Astrocyte of the hippocampus (primary cell): ENCODE data around the gene CKB.
A peak's percentile ranks its signal among the peaks of the same experiment; 100 is the strongest.
"Not testable (repeated sequence)": the region's sequence is repeated elsewhere in the genome, so short reads cannot be mapped to it uniquely, and the experiment has no call there.

Experiments
- DNase-seq: peaks from one replicate; pipeline ENCODE4 v3.0.0; 2011; ENCODE audit warnings: low read depth, low spot score

The CKB gene

GRCh38 chr14:103512180-103512579, 10.4 kb downstream of the CKB start:
- not testable (repeated sequence) for DNase-seq

GRCh38 chr14:103510724-103511693, 11.6 kb downstream of the CKB start:
- no peak for DNase-seq

DNA sequence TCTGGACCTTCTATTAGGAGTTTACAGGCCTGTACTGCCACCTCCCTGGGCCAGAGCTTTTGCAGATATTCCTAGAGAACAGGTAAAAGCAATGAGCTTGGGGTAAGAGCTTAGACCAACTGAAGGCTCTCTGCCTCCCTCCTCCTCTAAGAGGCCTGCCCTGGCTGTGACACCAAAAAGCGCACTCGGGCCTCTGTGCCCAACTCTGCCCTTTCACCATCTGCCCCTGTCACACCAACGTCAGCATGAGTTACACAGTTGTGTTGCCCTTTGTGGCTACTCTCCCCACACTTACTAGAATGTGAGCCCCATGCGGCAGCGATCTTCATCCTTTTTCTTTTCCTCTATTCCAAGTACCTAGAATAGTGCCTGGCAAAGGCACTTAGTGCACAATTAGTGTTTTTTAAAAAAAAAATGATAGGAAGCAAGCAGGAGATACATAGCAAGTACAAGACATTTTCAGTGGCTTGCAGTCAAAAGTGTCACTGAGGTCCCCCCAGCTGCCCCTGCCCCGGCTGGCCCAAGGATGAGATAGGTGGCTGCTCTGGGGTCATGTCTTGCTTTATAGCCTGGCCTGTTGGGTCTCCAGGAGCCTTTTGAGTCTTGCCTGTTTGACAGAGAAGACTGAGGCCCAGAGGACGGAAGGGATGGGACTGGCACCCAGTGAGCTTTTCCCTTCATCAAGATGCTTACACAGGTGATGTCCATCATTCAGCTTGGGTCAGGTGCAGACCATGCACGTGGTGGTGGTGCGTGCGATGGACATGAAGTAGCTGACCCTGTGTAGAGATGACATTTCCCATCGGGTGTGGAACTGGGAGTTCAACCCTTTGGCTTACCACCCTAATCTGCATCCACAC, 12.5 kb downstream of the CKB start:
- DNase-seq = no peak

GRCh38 chr14:103508521-103509329, 13.9 kb downstream of the CKB start:
- DNase-seq = no peak

DNA sequence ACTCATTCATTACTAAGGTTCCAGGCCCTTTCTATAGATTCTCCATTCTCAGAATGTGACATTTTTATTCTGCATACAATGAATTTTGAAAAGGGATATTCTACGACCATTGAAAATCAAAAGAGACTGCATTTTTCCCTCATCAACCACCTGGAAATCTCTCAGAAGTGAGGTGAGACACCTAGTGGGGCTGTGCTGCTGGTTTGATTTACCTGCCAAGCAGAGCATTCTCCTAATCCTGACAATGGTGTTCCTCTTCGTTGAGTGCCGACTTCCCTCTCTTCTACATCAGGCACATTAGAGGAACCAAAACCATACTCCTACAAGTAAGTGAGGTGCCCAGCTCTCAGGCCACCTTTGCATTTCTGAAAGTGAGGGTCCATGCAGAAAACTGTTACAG, 14.9 kb downstream of the CKB start:
- no peak for DNase-seq

DNA sequence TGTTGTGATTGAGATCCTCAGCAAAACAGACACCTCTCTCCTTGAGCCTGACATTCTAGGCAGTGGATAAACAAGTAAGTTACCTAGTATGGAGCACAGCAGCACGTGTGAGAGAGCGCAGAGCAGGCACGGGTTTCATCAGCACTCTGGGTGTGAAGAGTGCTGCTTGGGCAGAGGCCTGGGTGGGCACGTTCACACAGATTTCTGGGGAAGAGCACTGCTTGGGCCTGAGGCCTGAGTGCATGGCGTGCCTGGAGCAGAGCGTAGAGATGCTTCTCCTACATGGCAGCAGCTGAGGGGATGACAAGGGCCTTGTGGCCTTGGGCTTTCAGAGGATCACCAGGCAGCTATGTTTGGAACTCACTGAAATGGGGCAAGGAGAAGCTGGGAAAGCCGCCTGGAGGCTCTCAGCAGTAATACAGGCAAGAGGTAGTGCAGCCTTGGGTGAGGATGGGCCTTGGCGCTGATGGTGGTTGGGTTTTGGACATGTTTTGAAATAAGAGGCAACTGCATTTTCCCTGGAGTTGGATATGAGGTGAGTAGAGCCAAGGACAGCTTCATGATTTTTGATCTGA, 17.6 kb downstream of the CKB start:
- DNase-seq = no peak

DNA sequence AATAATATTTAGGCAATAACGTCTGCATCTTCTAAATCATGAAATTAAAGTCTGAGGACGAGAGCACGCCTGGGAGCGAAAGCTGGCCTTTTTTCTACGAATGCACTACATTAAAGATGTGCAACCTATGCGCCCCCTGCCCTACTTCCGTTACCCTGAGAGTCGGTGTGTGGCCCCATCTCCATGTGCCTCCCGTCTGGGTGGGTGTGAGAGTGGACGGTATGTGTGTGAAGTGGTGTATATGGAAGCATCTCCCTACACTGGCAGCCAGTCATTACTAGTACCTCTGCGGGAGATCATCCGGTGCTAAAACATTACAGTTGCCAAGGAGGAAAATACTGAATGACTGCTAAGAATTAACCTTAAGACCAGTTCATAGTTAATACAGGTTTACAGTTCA, 19.3 kb downstream of the CKB start:
- no peak for DNase-seq

DNA sequence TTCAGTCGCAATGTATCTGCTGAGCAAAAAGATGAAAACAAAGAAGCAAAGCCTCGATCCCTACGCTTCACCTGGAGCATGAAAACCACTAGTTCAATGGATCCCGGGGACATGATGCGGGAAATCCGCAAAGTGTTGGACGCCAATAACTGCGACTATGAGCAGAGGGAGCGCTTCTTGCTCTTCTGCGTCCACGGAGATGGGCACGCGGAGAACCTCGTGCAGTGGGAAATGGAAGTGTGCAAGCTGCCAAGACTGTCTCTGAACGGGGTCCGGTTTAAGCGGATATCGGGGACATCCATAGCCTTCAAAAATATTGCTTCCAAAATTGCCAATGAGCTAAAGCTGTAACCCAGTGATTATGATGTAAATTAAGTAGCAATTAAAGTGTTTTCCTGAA, 19.8 kb downstream of the CKB start:
- no peak for DNase-seq

GRCh38 chr14:103501921-103502669, 20.5 kb downstream of the CKB start:
- DNase-seq = peak; percentile 60

DNA sequence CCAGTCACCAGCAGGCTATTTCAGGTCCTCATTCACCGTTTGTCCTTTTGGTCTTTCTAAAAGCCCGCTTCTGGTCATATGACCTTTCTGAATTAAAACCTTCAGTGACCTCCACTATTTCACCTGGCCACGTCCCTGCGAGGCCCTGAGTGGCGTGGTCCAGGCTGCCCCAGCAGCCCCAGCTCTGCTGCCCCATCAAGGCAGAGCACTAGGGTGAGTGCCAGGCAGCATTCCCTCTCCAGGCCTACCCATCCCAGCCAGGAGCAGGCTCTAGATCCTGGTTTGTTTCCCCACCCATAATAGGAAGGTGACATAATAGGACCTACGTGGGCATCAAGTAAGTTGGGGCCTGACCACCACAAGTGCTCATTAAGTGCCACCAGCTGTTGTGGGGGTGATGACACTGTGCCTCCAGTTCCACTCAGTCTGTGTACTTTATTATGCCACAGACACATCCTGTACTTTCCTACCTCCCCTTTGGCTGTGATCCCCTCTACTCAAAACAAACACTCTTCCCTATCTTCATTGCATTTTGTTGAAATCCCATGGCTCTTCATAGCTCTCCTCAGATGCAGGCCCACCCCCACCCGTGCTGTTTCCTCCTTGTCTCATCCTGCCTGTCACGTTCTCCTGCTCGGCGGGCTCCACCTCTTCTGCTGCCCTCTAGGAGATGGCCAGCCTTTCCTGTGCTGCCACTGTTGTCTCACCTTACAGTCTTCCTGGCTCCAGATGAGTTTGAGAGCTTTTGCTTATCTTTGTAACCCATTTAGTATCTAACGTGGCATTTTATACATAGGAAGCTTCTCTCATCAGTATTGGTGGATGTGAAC, 21.4 kb downstream of the CKB start:
- no peak for DNase-seq

DNA sequence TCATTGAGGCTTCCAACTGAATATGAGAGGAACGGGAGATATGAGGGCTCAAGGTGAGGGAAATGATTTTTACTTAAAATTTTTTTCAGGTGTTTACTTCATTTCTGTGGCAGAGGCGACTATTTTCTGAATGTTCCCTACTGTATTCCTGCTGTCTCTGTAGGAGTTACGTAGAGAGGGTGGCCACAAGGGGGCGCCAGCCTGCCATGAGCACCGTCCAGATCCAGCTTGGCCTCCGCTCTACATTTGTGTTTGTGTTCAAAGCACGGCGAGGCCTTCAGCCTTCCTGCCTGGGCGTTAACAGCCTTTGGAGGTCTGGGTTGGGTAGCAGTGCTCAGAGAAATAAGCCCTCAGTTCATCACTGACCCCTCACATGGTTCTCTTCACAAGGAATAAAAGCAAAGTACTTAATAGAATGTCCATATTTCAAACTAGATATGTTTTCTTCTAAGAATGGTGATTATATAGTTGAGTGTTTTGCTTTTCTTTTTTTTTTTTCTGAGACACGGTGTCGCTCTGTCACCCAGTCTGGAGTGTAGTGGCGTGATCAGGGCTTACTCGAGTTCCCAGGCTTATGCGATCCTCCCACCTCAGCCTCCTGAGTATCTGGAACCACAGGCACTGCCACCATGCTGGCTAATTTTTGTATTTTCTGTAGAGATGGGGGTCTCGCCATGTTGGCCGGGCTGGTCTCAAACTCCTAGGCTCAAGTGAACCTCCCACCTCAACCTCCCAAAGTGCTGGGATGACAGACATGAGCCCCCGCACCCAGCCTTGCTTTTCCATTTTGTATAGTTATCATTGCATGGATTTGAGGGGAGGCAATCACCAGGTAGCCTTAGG, 22.3 kb downstream of the CKB start:
- peak; percentile 95 for DNase-seq

DNA sequence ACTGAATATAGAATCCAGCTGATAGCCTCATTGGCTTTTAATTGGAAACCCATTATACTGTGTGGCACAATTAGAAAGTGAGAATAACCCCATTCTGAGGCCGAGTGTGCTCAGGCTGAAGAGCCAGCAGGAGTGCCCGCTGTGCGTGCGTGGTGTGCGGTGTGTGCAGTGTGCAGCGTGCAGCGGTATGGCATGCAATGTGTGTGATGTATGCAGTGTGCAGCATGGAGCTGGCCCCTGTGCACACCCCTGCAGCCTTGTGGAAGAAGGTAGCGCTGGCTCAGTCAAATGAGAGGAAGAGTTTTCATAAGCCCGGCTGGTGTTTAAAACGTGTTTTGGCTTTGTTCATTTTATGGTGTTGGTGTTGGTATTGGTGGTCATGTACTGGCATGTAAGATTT, 22.9 kb downstream of the CKB start:
- no peak for DNase-seq

DNA sequence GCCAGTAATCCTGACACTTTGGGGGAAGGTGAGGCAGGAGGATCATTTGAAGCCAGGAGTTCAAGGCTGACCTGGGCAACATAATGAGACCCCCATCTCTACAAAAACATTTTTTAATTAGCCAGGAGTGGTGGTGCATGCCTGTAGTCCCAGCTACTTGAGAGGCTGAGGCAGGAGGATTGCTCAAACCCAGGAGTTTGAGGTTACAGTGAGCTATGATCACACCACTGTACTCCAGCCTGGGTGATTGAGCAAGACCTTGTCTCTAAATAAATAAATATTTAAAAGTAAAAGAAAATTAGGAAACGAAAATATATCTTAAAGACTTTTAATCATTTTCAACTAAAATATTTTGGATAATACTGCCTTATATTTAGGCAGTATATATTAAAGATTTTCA, 25.9 kb downstream of the CKB start:
- DNase-seq = no peak

DNA sequence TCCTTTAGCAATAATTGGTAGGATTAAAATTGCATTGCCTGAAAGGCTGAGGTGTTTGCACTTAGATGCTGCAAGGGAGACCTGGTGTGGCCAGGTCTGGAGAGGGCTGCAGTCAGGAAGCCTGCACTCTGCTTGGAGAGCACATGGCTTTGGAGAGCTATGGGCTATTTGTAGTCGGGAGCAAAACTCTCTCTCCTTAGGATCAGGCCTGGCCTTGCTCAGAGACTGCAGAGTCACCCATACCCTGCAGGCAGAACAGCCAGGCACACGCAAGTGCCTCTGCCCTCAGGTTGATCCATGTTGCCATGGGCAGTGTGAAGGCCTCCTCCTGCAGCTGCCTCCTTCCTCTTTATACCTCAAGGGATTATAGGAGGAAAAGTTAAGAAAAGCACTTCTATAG, 26.8 kb downstream of the CKB start:
- no peak for DNase-seq

- no peak for DNase-seq
Measured at GRCh38 chr14:103492156-103492925, 30.3 kb downstream of the CKB start.

DNA sequence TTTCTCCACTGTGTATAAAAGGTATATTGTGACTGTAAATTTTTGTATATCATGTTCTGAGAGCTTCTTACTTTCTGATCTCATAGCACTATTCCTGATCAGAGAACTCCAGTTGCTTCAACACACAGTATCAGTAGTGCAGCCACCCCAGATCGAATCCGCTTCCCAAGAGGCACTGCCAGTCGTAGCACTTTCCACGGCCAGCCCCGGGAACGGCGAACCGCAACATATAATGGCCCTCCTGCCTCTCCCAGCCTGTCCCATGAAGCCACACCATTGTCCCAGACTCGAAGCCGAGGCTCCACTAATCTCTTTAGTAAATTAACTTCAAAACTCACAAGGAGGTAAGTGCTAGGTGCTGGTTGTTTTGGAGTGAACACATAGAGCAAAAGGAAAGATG, 30.9 kb downstream of the CKB start:
- DNase-seq = no peak

- DNase-seq = no peak
Measured at GRCh38 chr14:103489621-103490020, 33.0 kb downstream of the CKB start.

DNA sequence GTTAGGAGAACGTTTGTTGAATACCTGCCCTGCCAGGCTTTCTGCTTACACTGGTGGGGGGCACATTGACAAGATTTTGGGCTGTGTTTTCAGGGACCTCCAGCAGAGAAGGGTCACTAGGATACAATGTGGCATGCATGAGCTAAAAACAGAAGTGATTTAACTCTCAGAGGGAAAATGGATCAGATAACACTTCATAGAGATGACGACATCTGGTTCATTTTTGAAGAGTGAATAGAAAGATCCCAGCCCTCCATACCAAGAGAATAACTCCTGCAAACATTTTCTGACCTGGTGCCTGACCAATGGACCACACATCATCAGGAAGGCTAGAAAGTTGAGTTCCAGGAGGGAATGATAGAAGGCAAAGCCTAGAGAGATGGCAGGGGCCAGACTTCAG, 33.7 kb downstream of the CKB start:
- DNase-seq = no peak
